WI38 (cell line): ENCODE results near the gene SPACA7.

ENCODE experiments used
- H3K4me3 ChIP-seq: 2 replicates; pipeline ENCODE4 v1.5.1; 2011; ENCODE audit warnings: low read depth, mild to moderate bottlenecking, control low read depth, low read length
- CTCF ChIP-seq: IDR thresholded peaks from 2 replicates; pipeline ENCODE4 v1.5.1; 2012; ENCODE audit warnings: low read depth, mild to moderate bottlenecking, control low read depth, low read length

SPACA7 gene

GRCh38 chr13:112449545-112449930, 73.4 kb downstream of the SPACA7 start:
- H3K4me3 ChIP-seq: no peak overlapping the region
- TF ChIP-seq CTCF: no peak

GRCh38 chr13:112450118-112450903, 74.2 kb downstream of the SPACA7 start:
- no peak for TF ChIP-seq CTCF
- H3K4me3 ChIP-seq: no peak overlapping the region

GRCh38 chr13:112450904-112451240, 74.7 kb downstream of the SPACA7 start:
- no peak overlapping the region for H3K4me3 ChIP-seq
- TF ChIP-seq CTCF: no peak

GRCh38 chr13:112451512-112452379, 75.6 kb downstream of the SPACA7 start:
- H3K4me3 ChIP-seq: no peak overlapping the region
- no peak for TF ChIP-seq CTCF

GRCh38 chr13:112452380-112453206, 76.4 kb downstream of the SPACA7 start:
- no peak for TF ChIP-seq CTCF
- H3K4me3 ChIP-seq: no peak overlapping the region

- no peak for TF ChIP-seq CTCF
- H3K4me3 ChIP-seq: no peak overlapping the region
Observed at GRCh38 chr13:112453207-112453829, 77.2 kb downstream of the SPACA7 start.
